Activated CD8-positive, alpha-beta memory T cell treated with anti-CD3 and anti-CD28 coated beads, Interleukin-2, amount 50 U/mL, for 4 hours (primary cell): Measurements from ENCODE around the gene TMEM200A.

Experiments used
- DNase-seq: peaks from one replicate; pipeline ENCODE4 v3.0.0-alpha.2; 2020

TMEM200A gene

GRCh38 chr6:130426066-130426721 lies 60.4 kb downstream of the TMEM200A start:
- DNase-seq = no peak

- no peak for DNase-seq
Observed at GRCh38 chr6:130431346-130431852, 65.6 kb downstream of the TMEM200A start.

GRCh38 chr6:130432838-130433237 lies 67.0 kb downstream of the TMEM200A start:
- DNase-seq = no peak

GRCh38 chr6:130434174-130434873 lies 68.5 kb downstream of the TMEM200A start:
- no peak for DNase-seq

GRCh38 chr6:130435181-130435580 lies 69.4 kb downstream of the TMEM200A start:
- DNase-seq = no peak

GRCh38 chr6:130437961-130438360 lies 72.1 kb downstream of the TMEM200A start:
- no peak for DNase-seq

- DNase-seq = no peak
Observed at GRCh38 chr6:130447374-130447773, 81.6 kb downstream of the TMEM200A start.

GRCh38 chr6:130452336-130452735 lies 86.5 kb downstream of the TMEM200A start:
- DNase-seq = no peak

- DNase-seq = no peak
Observed at GRCh38 chr6:130453230-130453629, 87.4 kb downstream of the TMEM200A start.

- no peak for DNase-seq
Observed at GRCh38 chr6:130457605-130458004, 91.8 kb downstream of the TMEM200A start.

GRCh38 chr6:130459316-130459715 lies 93.5 kb downstream of the TMEM200A start:
- no peak for DNase-seq

- DNase-seq = no peak
Observed at GRCh38 chr6:130460934-130461333, 95.1 kb downstream of the TMEM200A start.

- no peak for DNase-seq
Observed at GRCh38 chr6:130466052-130466747, 100.4 kb downstream of the TMEM200A start.

GRCh38 chr6:130466748-130467061 lies 100.9 kb downstream of the TMEM200A start:
- DNase-seq = no peak

- no peak for DNase-seq
Observed at GRCh38 chr6:130467146-130468050, 101.6 kb downstream of the TMEM200A start.

GRCh38 chr6:130470766-130471165 lies 104.9 kb downstream of the TMEM200A start:
- DNase-seq = no peak

GRCh38 chr6:130473886-130474285 lies 108.1 kb downstream of the TMEM200A start:
- no peak for DNase-seq

- DNase-seq = no peak
Observed at GRCh38 chr6:130482645-130483390, 117.0 kb downstream of the TMEM200A start.

GRCh38 chr6:130485870-130486269 lies 120.1 kb downstream of the TMEM200A start:
- no peak for DNase-seq

GRCh38 chr6:130486417-130486816 lies 120.6 kb downstream of the TMEM200A start:
- DNase-seq = no peak

- no peak for DNase-seq
Observed at GRCh38 chr6:130489514-130489913, 123.7 kb downstream of the TMEM200A start.
